NOMO-1 treated with dmso at 0.1 percent for 144 hours (cell line): Measurements from ENCODE around the gene SOSTDC1.
"Not testable (repeated sequence)": the region's sequence is repeated elsewhere in the genome, so short reads cannot be mapped to it uniquely, and the experiment has no call there.

Source experiments
- DNase-seq: peaks from one replicate; lab custom pipeline; 2025; ENCODE audit not compliant: unreplicated experiment; lab: John Stamatoyannopoulos, UW

SOSTDC1 gene

GRCh38 chr7:16463520-16463919 lies 2.0 kb downstream of the SOSTDC1 start:
- no peak for DNase-seq

GRCh38 chr7:16462431-16462889 lies 3.1 kb downstream of the SOSTDC1 start:
- no peak for DNase-seq

- no peak for DNase-seq
Observed at GRCh38 chr7:16460789-16461493, 4.6 kb downstream of the SOSTDC1 start.

GRCh38 chr7:16456303-16456702 lies 9.2 kb downstream of the SOSTDC1 start:
- DNase-seq = not testable (repeated sequence)

GRCh38 chr7:16455591-16455990 lies 9.9 kb downstream of the SOSTDC1 start:
- no peak for DNase-seq

GRCh38 chr7:16450366-16450765 lies 15.2 kb downstream of the SOSTDC1 start:
- no peak for DNase-seq

- DNase-seq = no peak
Observed at GRCh38 chr7:16447876-16448275, 17.7 kb downstream of the SOSTDC1 start.

- no peak for DNase-seq
Observed at GRCh38 chr7:16446508-16446907, 19.0 kb downstream of the SOSTDC1 start.

- DNase-seq = not testable (repeated sequence)
Observed at GRCh38 chr7:16443871-16444270, 21.7 kb downstream of the SOSTDC1 start.

- DNase-seq = no peak
Observed at GRCh38 chr7:16438988-16439387, 26.6 kb downstream of the SOSTDC1 start.

- DNase-seq = no peak
Observed at GRCh38 chr7:16436306-16436705, 29.2 kb downstream of the SOSTDC1 start.

- DNase-seq = no peak
Observed at GRCh38 chr7:16433568-16434122, 31.9 kb downstream of the SOSTDC1 start.

GRCh38 chr7:16432425-16432731 lies 33.2 kb downstream of the SOSTDC1 start:
- DNase-seq = no peak

GRCh38 chr7:16431646-16432424 lies 33.7 kb downstream of the SOSTDC1 start:
- no peak for DNase-seq

- DNase-seq = no peak
Observed at GRCh38 chr7:16430133-16430532, 35.4 kb downstream of the SOSTDC1 start.

- DNase-seq = no peak
Observed at GRCh38 chr7:16428672-16429071, 36.9 kb downstream of the SOSTDC1 start.

- DNase-seq = no peak
Observed at GRCh38 chr7:16428182-16428581, 37.4 kb downstream of the SOSTDC1 start.

GRCh38 chr7:16423761-16424160 lies 41.8 kb downstream of the SOSTDC1 start:
- DNase-seq = no peak

GRCh38 chr7:16422917-16423316 lies 42.6 kb downstream of the SOSTDC1 start:
- no peak for DNase-seq

- DNase-seq = peak; percentile 16
Observed at GRCh38 chr7:16422103-16422435, 43.5 kb downstream of the SOSTDC1 start.

GRCh38 chr7:16421333-16422102 lies 44.0 kb downstream of the SOSTDC1 start, which contains the start of gene CRPPA:
CRPPA (minus strand) TSS chr7:16421538; CDS start chr7:16421322, 216 bp downstream.
- no peak for DNase-seq
